GM10266 (cell line): ENCODE data around the gene GOLGA8H.
"Not testable (repeated sequence)": the region's sequence is repeated elsewhere in the genome, so short reads cannot be mapped to it uniquely, and the experiment has no call there.

Source experiments
- DNase-seq: peaks from one replicate; pipeline ENCODE4 v3.0.0; 2012; ENCODE audit errors: extremely low spot score
- TF ChIP-seq, protein P1 (sequence below): IDR thresholded peaks from 2 replicates; pipeline ENCODE4 v1.5.1; 2012; ENCODE audit warnings: mild to moderate bottlenecking, low read depth; ENCODE audit not compliant: control insufficient read depth, insufficient read depth; ENCODE audit errors: missing control alignments

GOLGA8H gene

GRCh38 chr15:30603796-30604195 lies at the start of gene GOLGA8H:
Gene GOLGA8H, plus strand, starts transcription at chr15:30604028. Its CDS starts 98 bp downstream, at chr15:30604126.
- DNase-seq = not testable (repeated sequence)

- DNase-seq = not testable (repeated sequence)
These were observed 36.9 kb upstream of the GOLGA8H start for GRCh38 chr15:30566949-30567348.

GRCh38 chr15:30573012-30573491 lies 30.8 kb upstream of the GOLGA8H start:
- not testable (repeated sequence) for DNase-seq

DNA sequence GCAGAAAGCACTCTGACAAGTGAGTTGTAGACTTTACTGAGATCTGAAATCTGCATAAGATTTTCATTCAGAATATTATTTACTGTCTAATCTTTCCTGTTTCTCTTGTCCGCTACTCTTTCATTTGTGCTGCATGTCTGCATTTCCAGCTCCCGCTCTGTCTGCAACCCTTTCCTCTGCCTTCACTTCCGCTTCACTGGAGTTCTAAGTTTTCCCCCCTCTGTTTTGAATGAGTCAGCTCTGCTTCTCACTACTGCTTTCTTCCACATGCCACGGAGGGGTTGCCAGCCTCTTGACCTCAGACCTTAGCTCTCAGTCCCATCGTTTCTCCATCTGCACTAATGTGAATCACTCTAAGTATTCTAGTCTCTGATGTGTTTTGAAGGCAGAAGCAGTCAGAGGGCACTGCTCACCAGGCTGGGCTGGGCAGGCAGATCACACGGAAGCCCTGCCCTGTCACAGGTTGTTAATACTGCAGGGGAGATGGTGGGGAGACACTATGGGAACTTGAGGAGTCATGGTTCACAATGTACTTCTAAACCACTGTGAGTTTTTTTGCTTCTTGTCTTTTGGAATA lies 24.3 kb upstream of the GOLGA8H start:
- DNase-seq = not testable (repeated sequence)

GRCh38 chr15:30580716-30581115 lies 23.1 kb upstream of the GOLGA8H start:
- not testable (repeated sequence) for DNase-seq

- not testable (repeated sequence) for DNase-seq
These were observed 4.9 kb upstream of the GOLGA8H start for GRCh38 chr15:30598953-30599352.

- not testable (repeated sequence) for DNase-seq
These were observed 8.4 kb downstream of the GOLGA8H start for GRCh38 chr15:30612271-30612670.

DNA sequence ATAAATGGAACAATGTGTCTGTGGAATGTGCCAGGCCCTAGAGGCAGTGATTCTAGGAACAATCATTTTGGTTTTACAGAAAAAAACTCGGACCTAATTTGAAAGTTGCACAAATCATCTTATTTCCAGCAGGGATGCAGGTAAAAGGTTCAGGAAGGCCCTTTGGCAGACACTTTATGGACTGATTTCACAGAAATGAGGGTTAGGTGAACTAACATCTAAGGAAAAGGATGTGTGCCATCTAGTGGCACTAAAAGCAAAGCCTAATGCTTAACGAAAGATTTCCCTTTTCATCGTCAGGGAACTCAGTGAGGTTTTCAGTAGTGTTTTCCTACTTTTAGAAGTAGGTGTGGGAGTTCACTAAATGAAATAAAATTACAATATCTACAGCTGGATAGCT lies 17.5 kb downstream of the GOLGA8H start:
- DNase-seq = not testable (repeated sequence)

DNA sequence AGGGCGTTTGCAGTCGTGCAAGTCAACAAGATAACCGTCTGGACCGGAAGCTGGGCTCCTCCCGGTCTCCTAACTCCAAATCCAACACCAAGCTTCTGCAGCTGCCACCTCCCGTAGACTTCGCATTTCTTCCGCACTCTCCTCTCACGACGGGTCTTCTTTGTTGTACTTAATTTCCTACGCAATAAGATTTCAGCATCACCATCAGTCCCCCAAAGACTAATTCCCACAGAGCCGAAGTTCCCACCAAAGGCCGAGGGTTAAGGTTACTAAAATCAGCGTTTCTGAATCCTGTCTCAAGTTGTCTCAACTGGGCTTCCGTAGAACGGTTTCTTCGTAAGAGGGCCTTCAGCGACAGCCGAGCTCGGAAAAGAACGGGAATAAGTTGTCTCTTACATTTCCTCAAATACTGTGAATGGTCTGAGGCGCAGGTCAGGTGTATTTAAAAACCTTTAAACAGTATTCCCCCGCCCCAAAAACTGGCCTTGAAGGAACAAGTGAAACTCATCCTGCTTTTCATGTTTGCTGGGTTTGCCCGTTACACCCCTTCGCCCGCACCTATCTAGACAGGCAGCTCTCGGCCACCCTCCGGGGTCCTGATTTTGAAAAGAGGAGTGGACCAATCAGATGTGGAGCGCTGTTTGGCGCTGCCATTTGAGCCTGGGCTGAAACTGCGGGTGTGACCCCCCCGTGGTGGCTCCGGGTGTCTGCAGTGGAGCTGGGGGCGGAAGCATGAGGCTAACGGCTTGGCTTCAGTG lies 21.8 kb downstream of the GOLGA8H start, which contains the start of gene ARHGAP11B:
Gene ARHGAP11B (plus strand): TSS at position 693 of the 758 bp plus-strand sequence.
- peak; percentile 64 for DNase-seq

DNA sequence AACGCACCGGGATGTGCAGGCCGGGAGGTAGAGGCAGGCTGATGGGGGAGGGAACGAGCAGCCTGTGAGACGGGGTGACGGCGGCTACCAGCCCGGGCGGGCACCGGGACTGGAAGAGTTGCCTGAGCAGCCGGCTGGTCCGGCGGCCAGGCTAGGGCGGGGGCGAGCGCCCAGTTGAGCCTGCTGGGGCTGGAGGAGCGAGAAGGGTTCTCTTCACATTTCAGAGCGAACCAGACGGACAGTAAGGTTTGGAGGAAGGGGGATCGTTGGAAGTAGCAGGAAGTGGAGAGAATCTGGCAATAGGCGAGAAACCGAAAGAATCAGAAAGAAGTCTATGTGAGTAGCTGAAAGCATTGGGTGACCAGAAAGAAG lies 22.4 kb downstream of the GOLGA8H start:
- DNase-seq = not testable (repeated sequence)

- DNase-seq = not testable (repeated sequence)
These were observed 22.8 kb downstream of the GOLGA8H start for GRCh38 chr15:30626632-30627031.

DNA sequence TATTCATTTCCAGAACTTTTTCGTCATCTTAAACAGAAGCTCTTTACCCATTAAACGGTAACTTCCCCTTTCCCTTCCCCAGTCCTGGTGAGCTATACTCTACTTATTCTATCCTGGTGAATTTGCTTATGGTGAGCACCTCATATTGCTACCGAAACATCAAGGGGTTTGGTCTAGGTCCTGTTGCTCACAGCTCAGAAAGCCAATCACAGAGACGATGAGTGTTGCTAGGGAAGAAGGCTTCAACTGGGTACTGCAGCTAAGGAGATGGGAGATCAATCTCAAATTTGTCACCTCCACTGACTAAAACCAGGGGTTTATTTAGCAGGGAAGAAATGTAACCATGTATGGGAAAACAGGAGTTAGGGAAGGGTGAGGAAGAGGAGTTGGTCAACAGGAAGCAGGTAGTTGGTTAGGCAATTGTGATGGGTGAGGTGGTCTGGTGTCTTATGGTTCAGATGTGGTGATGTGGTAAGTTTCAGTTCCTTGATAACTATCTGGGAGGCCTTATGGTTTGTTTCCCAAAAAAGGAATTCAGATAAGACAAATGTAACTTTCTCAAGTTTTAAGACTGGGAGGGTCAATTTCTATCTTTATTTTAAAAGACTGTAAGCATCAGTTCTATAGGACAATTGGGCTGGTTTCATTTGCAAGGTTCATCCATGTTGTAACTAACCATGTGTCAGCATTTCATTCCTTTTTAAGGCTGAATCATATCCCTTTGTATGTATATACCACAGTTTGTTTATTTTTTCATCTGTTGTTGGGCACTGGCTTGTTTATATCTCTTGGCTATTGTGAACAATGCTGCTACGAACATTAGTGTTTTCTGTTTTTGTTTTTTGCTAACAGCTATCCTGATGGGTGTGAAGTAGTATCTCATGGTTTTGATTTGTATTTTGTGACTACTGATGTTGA lies 46.4 kb downstream of the GOLGA8H start:
- TF ChIP-seq, protein P1, sequence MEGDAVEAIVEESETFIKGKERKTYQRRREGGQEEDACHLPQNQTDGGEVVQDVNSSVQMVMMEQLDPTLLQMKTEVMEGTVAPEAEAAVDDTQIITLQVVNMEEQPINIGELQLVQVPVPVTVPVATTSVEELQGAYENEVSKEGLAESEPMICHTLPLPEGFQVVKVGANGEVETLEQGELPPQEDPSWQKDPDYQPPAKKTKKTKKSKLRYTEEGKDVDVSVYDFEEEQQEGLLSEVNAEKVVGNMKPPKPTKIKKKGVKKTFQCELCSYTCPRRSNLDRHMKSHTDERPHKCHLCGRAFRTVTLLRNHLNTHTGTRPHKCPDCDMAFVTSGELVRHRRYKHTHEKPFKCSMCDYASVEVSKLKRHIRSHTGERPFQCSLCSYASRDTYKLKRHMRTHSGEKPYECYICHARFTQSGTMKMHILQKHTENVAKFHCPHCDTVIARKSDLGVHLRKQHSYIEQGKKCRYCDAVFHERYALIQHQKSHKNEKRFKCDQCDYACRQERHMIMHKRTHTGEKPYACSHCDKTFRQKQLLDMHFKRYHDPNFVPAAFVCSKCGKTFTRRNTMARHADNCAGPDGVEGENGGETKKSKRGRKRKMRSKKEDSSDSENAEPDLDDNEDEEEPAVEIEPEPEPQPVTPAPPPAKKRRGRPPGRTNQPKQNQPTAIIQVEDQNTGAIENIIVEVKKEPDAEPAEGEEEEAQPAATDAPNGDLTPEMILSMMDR = no peak
- peak; percentile 32 for DNase-seq

DNA sequence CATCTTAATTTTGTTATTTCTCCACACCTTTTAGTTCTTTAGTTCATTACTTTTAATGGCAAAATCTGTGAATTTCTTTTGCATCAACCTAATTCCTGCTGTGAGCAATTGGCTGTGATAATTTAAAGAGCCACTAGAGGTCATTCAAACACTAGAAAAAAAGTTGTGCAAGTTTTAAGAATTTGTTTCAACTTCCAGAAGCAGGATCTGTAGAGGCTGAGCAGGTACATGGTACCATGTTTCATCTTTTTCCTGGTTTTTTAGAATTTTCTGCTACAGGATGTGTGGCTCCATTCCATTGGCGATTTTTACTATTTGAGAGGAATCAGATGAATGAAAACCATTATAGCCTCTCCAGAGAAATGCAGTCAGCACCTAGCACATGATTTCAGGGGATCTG lies 57.3 kb downstream of the GOLGA8H start:
- TF ChIP-seq, protein P1 = peak; percentile 26
- not testable (repeated sequence) for DNase-seq
